Measurements from ENCODE around the gene SRPK2.

DNA sequence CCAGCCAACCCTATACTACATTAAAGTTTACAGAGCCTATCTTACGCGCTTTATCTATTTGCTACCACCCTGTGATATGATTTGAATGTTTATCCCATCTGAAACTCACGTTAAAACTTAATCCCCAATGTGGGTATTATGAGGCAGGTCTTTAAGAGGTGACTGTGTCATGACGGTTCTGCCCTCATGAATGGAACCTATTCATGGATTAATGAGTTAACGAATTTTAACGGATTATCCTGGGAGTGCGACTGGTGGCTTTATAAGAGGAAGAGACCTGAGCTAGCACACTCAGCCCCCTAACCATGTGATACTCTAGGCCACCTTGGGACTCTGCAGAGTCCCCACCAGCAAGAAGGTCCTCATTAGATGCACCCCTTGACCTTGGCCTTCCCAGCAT is 37.8 kb downstream of the SRPK2 start:
- TF ChIP-seq, protein P1, sequence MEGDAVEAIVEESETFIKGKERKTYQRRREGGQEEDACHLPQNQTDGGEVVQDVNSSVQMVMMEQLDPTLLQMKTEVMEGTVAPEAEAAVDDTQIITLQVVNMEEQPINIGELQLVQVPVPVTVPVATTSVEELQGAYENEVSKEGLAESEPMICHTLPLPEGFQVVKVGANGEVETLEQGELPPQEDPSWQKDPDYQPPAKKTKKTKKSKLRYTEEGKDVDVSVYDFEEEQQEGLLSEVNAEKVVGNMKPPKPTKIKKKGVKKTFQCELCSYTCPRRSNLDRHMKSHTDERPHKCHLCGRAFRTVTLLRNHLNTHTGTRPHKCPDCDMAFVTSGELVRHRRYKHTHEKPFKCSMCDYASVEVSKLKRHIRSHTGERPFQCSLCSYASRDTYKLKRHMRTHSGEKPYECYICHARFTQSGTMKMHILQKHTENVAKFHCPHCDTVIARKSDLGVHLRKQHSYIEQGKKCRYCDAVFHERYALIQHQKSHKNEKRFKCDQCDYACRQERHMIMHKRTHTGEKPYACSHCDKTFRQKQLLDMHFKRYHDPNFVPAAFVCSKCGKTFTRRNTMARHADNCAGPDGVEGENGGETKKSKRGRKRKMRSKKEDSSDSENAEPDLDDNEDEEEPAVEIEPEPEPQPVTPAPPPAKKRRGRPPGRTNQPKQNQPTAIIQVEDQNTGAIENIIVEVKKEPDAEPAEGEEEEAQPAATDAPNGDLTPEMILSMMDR (IDR thresholded peaks at IDR 0.05), result no peak
- no peak for TF ChIP-seq POLR2AphosphoS5 (IDR thresholded peaks at IDR 0.05)
- TF ChIP-seq POLR2A (IDR thresholded peaks at IDR 0.05), result no peak

Data from breast epithelium (tissue), 3 donors.